ENCODE data around the gene SAMD14.

Gene SAMD14

DNA sequence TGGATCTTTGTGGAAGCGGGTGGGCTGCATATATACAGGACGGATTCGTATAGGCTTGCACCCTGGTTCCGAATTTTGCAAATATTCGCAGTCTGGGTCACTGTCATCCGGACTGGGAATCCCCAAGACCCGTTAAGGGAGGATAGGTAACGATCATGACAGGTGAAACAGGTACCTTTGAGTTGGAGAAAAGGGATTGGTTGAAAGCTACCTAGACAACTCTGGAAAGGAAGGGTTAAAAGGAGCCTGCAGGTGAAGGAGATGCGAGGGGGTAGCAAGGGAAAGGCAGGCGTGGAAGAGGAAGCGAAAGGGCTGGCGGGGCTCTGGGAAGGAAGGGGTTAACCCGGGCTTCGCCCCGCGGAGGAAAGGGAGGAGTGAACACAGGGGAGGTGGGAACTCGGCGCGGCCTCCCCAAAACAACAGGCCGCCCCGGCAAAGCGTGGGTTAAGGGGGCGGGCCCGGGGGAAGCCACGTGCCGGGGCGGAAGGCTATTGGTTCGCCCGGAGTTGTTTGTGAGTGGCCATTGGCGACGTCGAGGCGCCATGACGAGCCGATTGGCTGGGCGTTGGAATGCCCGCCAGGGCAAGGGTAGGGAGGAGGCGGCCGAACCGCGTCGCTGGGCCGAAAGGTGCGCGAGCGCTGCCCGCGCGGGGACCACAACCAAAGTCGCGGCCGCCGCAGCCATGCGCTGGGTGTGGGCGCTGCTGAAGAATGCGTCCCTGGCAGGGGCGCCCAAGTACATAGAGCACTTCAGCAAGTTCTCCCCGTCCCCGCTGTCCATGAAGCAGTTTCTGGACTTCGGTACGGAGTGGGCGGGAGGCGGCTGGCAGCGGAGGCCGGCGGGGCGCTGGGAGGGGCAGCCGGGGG is 35.0 kb downstream of the SAMD14 start, which contains the start of gene PDK2:
Gene PDK2 (plus strand): TSS at position 599 of the 867 bp plus-strand sequence. CDS start 85 bp downstream, at position 684.
- DNase-seq: peak; percentile 98

DNA sequence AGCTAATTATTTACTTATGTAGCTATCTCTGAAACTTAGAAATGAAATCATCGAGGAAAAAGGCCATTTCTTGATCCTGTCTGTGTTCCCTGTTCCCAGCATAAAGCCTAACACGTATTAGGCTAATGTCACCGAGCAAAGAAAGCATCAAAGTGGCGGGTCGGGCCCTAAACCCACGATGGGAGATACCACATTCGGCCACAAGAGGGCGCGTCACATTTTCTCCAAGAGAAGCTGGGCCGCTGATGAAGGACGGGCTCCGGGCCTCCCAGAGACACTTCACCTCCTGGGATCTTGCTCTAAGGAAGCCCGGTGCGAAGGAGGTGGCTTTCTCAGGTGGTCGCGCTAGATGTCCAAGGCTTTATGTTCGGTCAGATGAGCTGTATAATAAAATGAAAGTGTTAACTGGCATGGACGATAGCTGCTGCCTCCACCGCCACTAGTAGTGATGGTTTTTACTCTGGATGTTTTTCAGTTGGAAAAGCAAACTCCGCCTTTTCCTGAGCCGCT is 35.7 kb downstream of the SAMD14 start:
- DNase-seq: peak; percentile 90

DNA sequence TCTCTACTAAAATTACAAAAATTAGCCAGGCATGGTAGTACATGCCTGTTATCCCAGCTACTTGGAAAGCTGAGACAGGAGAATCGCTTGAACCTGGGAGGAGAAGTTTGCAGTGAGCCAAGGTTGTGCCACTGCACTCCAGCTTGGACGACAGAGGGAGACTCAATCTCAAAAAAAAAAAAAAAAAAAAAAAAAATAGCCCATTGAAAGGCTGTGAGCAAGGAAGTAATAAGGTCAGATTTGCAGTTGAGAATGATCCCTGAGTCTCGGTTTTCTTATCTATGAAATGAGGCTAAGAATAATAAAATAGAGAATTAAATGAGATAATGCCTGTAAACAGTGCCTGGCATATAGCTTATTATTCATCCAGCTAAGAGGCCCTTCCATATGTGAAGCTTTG is 36.2 kb downstream of the SAMD14 start:
- no peak for DNase-seq

DNA sequence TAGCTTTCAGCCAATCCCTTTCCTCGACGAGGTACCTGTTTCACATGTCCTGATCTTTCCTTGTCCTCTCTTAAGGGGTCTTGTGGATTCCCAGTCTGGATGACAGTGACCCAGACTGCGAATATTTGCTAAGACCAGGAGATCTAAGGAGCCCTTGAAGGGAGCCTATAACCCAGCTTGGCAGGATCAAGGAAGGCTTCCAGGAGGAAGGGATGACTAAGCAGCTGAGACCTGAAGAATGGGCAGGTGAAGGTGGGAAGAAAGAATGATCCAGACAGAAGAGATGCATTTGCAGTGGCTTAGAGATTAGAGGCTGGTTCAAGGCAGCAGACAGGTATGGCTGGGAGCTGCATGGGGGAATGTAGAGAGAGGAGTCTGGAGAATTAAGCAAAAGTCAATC is 36.7 kb downstream of the SAMD14 start:
- DNase-seq: no peak

- no peak for DNase-seq
These were observed 38.1 kb downstream of the SAMD14 start for GRCh38 chr17:50091918-50092285.

DNA sequence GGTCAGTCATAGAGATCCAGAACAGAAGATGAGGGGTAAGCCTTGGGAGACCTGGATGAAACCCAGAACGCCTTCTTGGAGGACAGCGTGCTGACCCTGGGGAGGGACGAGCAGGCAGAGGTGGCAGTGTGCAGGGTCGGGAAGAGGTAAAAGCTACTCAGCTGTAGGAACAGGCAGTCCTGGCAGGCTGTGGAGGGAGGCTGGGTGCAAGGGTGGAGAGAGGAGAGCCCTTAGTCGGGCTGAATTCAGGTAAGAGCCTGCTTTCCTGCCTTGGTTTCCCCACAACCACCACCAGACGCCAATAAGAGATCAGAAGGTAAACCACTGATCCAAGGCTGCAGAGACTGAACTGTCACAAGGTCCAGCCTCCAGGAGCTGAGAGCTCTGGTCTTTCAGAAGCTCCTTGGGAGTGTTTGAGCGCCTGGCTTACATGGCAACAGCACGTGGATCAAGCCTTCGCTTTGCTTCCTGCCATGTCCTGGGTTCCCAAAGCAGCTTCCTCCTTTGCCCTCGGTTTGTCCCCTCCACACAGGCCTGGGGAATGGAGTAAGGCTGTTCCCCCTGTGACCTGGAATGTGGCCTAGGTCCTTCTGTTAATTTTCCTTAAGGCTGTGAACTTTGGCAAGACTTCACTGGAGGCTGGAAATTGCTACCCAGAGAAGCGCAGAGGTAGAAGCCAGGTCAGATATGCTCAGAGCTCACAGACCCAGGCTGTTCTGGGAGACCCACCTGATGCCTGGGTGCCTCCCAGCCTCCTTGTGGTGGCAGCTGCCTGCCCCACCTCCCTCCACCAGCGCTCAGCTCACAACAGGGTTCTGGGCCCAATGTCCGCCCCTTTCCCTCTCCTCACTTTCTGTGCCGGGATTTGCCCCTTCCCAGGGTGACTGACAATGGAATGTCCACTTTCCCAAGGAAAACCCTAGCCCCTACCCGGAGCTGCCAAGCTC is 38.7 kb downstream of the SAMD14 start:
- DNase-seq: no peak

DNA sequence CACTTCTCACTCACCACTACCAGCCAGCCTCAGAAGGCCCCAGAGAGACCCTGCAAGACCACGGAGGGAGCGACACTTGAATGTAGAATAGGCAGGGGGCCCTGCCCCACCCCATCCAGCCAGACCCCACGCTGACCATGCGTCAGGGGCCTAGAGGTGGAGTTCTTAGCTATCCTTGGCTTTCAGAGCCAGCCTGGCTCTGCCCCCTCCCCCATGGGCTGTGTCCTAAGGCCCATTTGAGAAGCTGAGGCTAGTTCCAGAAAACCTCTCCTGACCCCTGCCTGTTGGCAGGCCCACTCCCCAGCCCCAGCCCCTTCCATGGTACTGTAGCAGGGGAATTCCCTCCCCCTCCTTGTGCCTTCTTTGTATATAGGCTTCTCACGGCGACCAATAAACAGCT is 39.9 kb downstream of the SAMD14 start:
- DNase-seq: no peak

DNA sequence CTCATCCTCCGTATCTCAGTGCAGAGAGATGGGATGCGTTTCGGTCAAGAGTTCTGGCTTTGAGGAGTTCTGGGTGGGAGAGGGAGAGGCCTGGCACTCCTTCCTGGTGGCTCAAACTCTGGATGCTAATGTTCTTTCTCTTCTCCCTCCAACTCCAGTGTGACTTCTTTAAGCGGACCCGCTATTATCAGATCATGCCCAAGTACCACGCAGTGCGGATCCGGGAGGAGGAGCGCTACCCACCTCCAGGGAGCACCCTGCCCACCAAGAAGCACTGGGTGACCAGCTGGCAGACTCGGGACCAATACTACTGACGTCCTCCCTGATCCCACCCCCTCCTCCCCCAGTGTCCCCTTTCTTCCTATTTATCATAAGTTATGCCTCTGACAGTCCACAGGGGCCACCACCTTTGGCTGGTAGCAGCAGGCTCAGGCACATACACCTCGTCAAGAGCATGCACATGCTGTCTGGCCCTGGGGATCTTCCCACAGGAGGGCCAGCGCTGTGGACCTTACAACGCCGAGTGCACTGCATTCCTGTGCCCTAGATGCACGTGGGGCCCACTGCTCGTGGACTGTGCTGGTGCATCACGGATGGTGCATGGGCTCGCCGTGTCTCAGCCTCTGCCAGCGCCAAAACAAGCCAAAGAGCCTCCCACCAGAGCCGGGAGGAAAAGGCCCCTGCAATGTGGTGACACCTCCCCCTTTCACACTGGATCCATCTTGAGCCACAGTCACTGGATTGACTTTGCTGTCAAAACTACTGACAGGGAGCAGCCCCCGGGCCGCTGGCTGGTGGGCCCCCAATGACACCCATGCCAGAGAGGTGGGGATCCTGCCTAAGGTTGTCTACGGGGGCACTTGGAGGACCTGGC is 40.8 kb downstream of the SAMD14 start:
- DNase-seq: no peak

DNA sequence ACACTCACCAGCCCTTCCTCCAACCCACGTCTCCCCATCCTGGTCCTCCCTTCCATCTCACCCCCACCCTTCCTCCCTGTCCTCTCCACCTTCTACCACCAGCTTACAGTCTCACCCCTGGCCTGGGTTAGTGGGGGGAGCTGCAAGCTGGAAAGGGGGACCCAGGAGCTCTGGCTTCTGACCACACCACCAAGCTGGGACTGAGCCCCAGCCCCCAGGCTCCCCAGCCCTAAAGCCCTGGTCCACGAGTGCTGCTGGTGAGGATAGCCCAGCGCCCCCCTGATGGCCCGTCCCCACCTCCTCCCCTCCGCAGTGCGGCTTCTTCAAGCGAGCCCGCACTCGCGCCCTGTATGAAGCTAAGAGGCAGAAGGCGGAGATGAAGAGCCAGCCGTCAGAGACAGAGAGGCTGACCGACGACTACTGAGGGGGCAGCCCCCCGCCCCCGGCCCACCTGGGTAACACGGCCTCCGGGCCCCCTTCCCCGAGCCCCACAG is 42.0 kb downstream of the SAMD14 start:
- no peak for DNase-seq

GRCh38 chr17:50087246-50087911 is 42.6 kb downstream of the SAMD14 start:
- peak; percentile 79 for DNase-seq

GRCh38 chr17:50081757-50082156 is 48.2 kb downstream of the SAMD14 start:
- DNase-seq: no peak

GRCh38 chr17:50080827-50081226 is 49.1 kb downstream of the SAMD14 start:
- DNase-seq: no peak

DNA sequence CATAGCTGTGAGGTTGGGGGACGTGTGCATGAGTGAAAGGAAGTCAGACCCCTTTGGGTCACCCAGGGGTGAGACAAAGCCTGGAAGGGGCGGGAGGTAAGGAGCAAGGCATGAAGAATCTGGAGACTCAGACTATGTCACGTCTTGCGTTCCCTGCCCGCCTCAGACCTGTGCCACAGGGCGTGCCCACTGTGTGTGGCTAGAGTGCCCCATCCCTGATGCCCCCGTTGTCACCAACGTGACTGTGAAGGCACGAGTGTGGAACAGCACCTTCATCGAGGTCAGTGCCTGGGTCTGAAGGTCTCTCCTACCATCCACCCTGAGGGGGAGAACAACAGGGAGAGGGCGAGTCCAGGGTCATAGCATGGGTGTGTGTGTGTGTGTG is 49.9 kb downstream of the SAMD14 start:
- DNase-seq: no peak

- DNase-seq: no peak
These were observed 50.4 kb downstream of the SAMD14 start for GRCh38 chr17:50079334-50080095.

DNA sequence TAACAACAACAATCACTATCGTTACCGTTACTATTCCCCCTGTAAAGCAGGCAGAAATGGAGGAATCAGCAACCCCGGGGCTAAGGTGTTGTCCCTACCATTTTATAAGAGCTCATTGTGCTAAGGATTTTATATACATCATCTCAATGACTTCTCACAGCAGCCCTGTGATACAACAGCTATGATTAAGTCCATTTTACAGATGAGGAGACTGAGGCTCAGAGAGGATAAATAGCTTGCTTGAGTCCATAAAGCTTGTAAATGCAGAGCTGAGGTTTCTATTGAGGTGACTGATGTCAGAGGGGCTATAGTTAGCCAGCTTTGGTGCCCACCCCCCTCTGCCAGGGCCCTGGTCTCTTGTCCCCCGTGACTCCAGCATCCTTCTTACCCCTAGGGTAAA is 51.5 kb downstream of the SAMD14 start:
- no peak for DNase-seq

DNA sequence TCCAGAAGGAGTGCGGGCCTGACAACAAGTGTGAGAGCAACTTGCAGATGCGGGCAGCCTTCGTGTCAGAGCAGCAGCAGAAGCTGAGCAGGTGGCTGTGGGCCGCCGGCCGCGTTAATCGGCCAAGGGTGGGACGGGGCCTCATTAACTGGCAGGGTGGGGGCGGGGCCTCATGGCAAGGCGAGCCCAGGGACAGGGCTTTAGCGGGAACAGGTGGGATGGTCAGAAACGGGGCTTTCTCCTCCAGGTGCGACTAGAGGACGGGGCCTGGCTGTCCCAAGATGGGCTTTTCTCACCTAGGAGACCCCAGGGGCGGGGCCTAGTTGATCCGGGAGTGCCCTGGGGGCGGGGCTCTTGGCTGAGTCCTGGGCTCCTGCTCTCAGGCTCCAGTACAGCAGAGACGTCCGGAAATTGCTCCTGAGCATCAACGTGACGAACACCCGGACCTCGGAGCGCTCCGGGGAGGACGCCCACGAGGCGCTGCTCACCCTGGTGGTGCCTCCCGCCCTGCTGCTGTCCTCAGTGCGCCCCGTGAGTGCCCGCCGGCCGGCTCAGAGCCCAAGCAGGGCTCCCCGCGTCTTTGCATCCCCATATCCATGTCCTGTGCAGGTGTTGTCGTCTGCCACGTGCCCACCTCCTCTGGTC is 53.2 kb downstream of the SAMD14 start:
- DNase-seq: no peak

DNA sequence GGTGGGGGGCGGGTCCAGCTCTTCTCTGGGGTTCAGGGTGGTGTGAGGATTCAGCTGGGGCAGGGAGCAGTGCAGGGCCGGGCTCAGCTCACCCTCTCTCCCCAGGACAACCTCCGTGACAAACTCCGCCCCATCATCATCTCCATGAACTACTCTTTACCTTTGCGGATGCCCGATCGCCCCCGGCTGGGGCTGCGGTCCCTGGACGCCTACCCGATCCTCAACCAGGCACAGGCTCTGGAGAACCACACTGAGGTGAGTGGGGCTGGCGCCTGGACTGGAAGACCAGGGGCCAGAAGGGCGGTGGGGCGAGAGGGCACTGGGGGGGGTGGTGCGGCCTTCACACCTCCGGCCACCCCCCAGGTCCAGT is 53.8 kb downstream of the SAMD14 start:
- no peak for DNase-seq

DNA sequence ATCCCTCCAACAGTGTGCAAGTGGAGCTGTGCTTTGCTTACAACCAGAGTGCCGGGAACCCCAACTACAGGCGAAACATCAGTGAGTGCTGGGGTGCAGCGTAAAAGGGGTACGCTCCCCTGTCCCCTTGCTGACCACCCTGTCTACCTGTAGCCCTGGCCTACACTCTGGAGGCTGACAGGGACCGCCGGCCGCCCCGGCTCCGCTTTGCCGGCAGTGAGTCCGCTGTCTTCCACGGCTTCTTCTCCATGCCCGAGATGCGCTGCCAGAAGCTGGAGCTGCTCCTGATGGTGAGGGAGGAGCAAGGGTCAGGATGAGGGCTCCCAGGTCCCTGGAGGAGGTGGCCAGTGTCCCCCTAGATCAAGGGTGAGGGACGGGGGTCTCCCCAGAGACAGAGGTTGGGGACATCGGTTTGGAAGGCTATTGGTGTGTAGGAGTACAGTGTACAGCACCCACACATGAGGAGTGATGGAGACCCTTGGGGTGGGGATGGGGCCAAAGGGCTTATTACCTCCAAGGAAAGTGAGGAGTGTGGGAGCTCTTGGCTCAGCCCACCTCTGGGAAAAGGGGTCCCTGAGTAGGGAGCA is 54.4 kb downstream of the SAMD14 start:
- DNase-seq: no peak

DNA sequence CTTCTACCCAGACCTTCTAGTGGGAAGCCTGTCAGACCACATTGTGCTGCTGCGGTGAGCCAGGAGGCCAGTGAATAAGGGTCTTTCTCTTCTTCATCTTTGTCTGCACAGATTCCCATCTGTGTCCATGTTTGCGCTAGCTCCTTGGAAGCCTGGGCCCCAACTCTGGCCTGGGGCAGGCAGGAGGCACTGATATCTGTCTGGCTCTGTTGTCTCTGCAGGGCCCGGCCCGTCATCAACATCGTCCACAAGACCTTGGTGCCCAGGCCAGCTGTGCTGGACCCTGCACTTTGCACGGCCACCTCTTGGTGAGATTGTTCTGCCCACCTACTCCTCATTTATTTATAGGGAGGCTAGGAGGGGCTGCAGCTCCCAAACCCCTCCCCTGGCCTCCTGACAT is 55.7 kb downstream of the SAMD14 start:
- no peak for DNase-seq

DNA sequence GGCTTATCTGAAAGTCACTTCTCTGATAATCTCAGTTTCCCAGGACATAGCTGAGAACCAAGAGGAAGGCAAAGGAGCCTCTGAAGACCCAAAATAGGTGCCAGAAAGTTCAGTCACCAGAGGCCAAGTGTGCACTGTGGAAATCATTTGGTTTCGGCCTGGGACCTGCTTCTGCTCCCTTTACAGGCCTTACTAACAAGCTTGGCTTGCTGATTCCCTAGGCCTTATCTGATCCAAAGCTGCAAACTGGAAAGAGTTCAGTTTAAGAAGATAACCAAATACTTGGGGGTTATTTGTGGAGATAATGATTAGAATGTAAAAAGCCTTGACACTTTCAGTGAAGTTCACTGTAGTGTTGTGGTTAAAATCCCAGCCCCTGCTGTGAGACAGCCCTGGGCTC is 57.0 kb downstream of the SAMD14 start:
- DNase-seq: no peak

All from NCI-H774 (cell line).